Measurements from ENCODE around the gene COL6A1.
A peak's percentile ranks its signal among the peaks of the same experiment; 100 is the strongest.

Gene COL6A1

GRCh38 chr21:45981151-45982091 is at the start of gene COL6A1:
Gene COL6A1, plus strand, starts transcription at chr21:45981770. Its CDS starts 81 bp downstream, at chr21:45981851.
- peak; percentile 51 to 55 for DNase-seq

GRCh38 chr21:45932922-45933502 is 48.6 kb upstream of the COL6A1 start:
- DNase-seq: no peak

GRCh38 chr21:45934085-45934484 is 47.5 kb upstream of the COL6A1 start:
- DNase-seq: no peak

GRCh38 chr21:45934554-45934953 is 47.0 kb upstream of the COL6A1 start:
- DNase-seq: no peak

- no peak for DNase-seq
These were observed 45.9 kb upstream of the COL6A1 start for GRCh38 chr21:45935628-45936027.

- DNase-seq: no peak
These were observed 43.7 kb upstream of the COL6A1 start for GRCh38 chr21:45937721-45938452.

- no peak for DNase-seq
These were observed 43.2 kb upstream of the COL6A1 start for GRCh38 chr21:45938453-45938755.

GRCh38 chr21:45938811-45939520 is 42.6 kb upstream of the COL6A1 start:
- DNase-seq: no peak

- DNase-seq: no peak
These were observed 42.0 kb upstream of the COL6A1 start for GRCh38 chr21:45939521-45940045.

- DNase-seq: no peak
These were observed 41.5 kb upstream of the COL6A1 start for GRCh38 chr21:45940091-45940490.

GRCh38 chr21:45940621-45941337 is 40.8 kb upstream of the COL6A1 start:
- no peak for DNase-seq

GRCh38 chr21:45941338-45941710 is 40.2 kb upstream of the COL6A1 start:
- DNase-seq: no peak

- no peak for DNase-seq
These were observed 39.6 kb upstream of the COL6A1 start for GRCh38 chr21:45941717-45942546.

- no peak for DNase-seq
These were observed 38.6 kb upstream of the COL6A1 start for GRCh38 chr21:45942755-45943629.

GRCh38 chr21:45943630-45944540 is 37.7 kb upstream of the COL6A1 start:
- DNase-seq: no peak

GRCh38 chr21:45944601-45945000 is 37.0 kb upstream of the COL6A1 start:
- DNase-seq: no peak

GRCh38 chr21:45945066-45945867 is 36.3 kb upstream of the COL6A1 start:
- no peak for DNase-seq

GRCh38 chr21:45945868-45946210 is 35.7 kb upstream of the COL6A1 start:
- no peak for DNase-seq

Data from SHP77 (cell line).